ENCODE results near the gene SH3GL2. TPM values are rescaled to one million over a fixed set of nuclear protein-coding genes. Genes with fewer than 3 reads are reported as not detected.

SH3GL2 gene
- total RNA-seq, 4 donors from 2014 or later = 3.6 to 6.8 (median 4.7) TPM

GRCh38 chr9:17721954-17722353 lies 143.1 kb downstream of the SH3GL2 start:
- Histone ChIP-seq H3K4me3 (no peak overlapping the region), H3K27ac (no peak overlapping the region), H3K27me3 (no peaks in the 10 kb centered on the region), H3K9me3 (peaks cover 0 to 12% (median 0%) of the 10 kb centered on the region in 3 donors), H3K4me1 (no peaks in the 10 kb centered on the region), H3K36me3 (no peaks in the 10 kb centered on the region)
- no peak for ATAC-seq
- no peak for TF ChIP-seq EP300 (IDR thresholded peaks at IDR 0.05)
- no peak for TF ChIP-seq POLR2AphosphoS5 (IDR thresholded peaks at IDR 0.05)
- no peak for TF ChIP-seq POLR2A (IDR thresholded peaks at IDR 0.05)
- no peak for TF ChIP-seq CTCF (IDR thresholded peaks at IDR 0.05)
- 87 to 100% methylated on average over 3 of the region's 3 CpGs for WGBS, 2 donors (ENCODE audit: low coverage in 1 of 2)

- Histone ChIP-seq H3K27ac (no peak overlapping the region), H3K4me1 (no peaks in the 10 kb centered on the region), H3K36me3 (no peaks in the 10 kb centered on the region), H3K9me3 (peaks cover 0 to 12% (median 0%) of the 10 kb centered on the region in 3 donors), H3K4me3 (no peak overlapping the region), H3K27me3 (no peaks in the 10 kb centered on the region)
- no peak for TF ChIP-seq EP300 (IDR thresholded peaks at IDR 0.05)
- no peak for TF ChIP-seq POLR2A (IDR thresholded peaks at IDR 0.05)
- TF ChIP-seq POLR2AphosphoS5 (IDR thresholded peaks at IDR 0.05) = no peak
- no peak for TF ChIP-seq CTCF (IDR thresholded peaks at IDR 0.05)
- 60 to 67% methylated on average over 2 of the region's 2 CpGs for WGBS, 2 donors (ENCODE audit: low coverage in 1 of 2)
- no peak for ATAC-seq
These were observed 144.8 kb downstream of the SH3GL2 start for GRCh38 chr9:17723656-17724055.

- Histone ChIP-seq H3K27me3 (no peaks in the 10 kb centered on the region), H3K4me3 (no peak overlapping the region), H3K36me3 (no peaks in the 10 kb centered on the region), H3K9me3 (peaks cover 0 to 20% (median 0%) of the 10 kb centered on the region in 3 donors), H3K27ac (no peak overlapping the region), H3K4me1 (no peaks in the 10 kb centered on the region)
- TF ChIP-seq CTCF (IDR thresholded peaks at IDR 0.05) (no peak), POLR2AphosphoS5 (IDR thresholded peaks at IDR 0.05) (no peak), EP300 (IDR thresholded peaks at IDR 0.05) (no peak)
- ATAC-seq = no peak
- 100% methylated on average over 1 of the region's 4 CpGs; no CpG with 5 or more reads in 1 of the 2 donors for WGBS, 2 donors (ENCODE audit: low coverage in 1 of 2)
These were observed 146.6 kb downstream of the SH3GL2 start for GRCh38 chr9:17725399-17726010.

- 53 to 69% methylated on average over 4 to 5 of the region's 5 CpGs for WGBS, 2 donors (ENCODE audit: low coverage in 1 of 2)
- no peaks in the 10 kb centered on the region for H3K36me3 ChIP-seq
- no peak overlapping the region for H3K27ac ChIP-seq
- H3K27me3 ChIP-seq = no peaks in the 10 kb centered on the region
- ATAC-seq = no peak
- H3K9me3 ChIP-seq = peaks cover 0 to 20% (median 0%) of the 10 kb centered on the region in 3 donors
- H3K4me3 ChIP-seq = no peak overlapping the region
- no peak for TF ChIP-seq POLR2A (IDR thresholded peaks at IDR 0.05)
- no peak for TF ChIP-seq POLR2AphosphoS5 (IDR thresholded peaks at IDR 0.05)
- no peak for TF ChIP-seq EP300 (IDR thresholded peaks at IDR 0.05)
- H3K4me1 ChIP-seq = no peaks in the 10 kb centered on the region
These were observed 147.4 kb downstream of the SH3GL2 start for GRCh38 chr9:17726298-17726697.

- TF ChIP-seq CTCF (IDR thresholded peaks at IDR 0.05) (no peak), EP300 (IDR thresholded peaks at IDR 0.05) (no peak), POLR2AphosphoS5 (IDR thresholded peaks at IDR 0.05) (no peak), POLR2A (IDR thresholded peaks at IDR 0.05) (no peak)
- H3K4me3 ChIP-seq = no peak overlapping the region
- H3K27ac ChIP-seq = no peak overlapping the region
- no peaks in the 10 kb centered on the region for H3K27me3 ChIP-seq
- ATAC-seq = no peak
- WGBS, 2 donors (ENCODE audit: low coverage in 1 of 2) = 75 to 77% methylated on average over 6 of the region's 7 CpGs
- H3K4me1 ChIP-seq = no peaks in the 10 kb centered on the region
- H3K36me3 ChIP-seq = no peaks in the 10 kb centered on the region
- peaks cover 0 to 8% (median 0%) of the 10 kb centered on the region in 3 donors for H3K9me3 ChIP-seq
These were observed 152.0 kb downstream of the SH3GL2 start for GRCh38 chr9:17730899-17731298.
